Measurements from ENCODE around the gene SDC3.

DNA sequence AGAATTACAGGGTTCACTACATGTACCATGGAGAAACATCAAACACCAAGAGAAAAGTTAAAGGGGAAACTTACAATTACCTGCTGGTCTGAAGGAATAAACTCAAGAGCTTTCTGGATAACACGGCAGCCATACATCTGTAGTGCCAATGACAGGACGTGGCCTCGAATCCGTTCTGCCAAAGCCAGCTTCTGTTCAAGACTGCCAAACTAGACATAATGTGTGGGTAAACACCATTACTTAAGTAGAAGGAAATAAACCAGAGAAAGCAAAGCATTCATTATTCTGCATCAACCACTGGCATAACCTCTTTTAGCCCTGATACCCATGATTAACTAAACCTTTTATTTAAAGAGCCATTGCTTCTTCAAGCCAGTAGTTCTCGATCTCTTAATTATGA lies 41.5 kb upstream of the SDC3 start:
- TF ChIP-seq POLR2AphosphoS5 (IDR thresholded peaks at IDR 0.05) (no peak), POLR2A (IDR thresholded peaks at IDR 0.05) (no peak), EP300 (IDR thresholded peaks at IDR 0.05) (no peak)
- TF ChIP-seq, protein P1, sequence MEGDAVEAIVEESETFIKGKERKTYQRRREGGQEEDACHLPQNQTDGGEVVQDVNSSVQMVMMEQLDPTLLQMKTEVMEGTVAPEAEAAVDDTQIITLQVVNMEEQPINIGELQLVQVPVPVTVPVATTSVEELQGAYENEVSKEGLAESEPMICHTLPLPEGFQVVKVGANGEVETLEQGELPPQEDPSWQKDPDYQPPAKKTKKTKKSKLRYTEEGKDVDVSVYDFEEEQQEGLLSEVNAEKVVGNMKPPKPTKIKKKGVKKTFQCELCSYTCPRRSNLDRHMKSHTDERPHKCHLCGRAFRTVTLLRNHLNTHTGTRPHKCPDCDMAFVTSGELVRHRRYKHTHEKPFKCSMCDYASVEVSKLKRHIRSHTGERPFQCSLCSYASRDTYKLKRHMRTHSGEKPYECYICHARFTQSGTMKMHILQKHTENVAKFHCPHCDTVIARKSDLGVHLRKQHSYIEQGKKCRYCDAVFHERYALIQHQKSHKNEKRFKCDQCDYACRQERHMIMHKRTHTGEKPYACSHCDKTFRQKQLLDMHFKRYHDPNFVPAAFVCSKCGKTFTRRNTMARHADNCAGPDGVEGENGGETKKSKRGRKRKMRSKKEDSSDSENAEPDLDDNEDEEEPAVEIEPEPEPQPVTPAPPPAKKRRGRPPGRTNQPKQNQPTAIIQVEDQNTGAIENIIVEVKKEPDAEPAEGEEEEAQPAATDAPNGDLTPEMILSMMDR (IDR thresholded peaks at IDR 0.05) = no peak

Data from sigmoid colon (tissue), 4 donors.